GM13977 (cell line): ENCODE measurements around the gene ZNF525.
"Not testable (repeated sequence)": the region's sequence is repeated elsewhere in the genome, so short reads cannot be mapped to it uniquely, and the experiment has no call there.

Experiments
- DNase-seq: peaks from one replicate; pipeline ENCODE4 v3.0.0; 2012; ENCODE audit warnings: low spot score
- CTCF ChIP-seq: IDR thresholded peaks from 2 replicates; pipeline ENCODE4 v1.5.1; 2012; ENCODE audit warnings: mild to moderate bottlenecking, control low read depth; ENCODE audit not compliant: insufficient read depth; ENCODE audit errors: extremely low read depth, missing control alignments
- in situ Hi-C: fragments of 300-500 bp; cut with MboI; formaldehyde crosslinking; loops from one replicate; pipeline ENCODE4 v1.12.0; 2022; ENCODE audit warnings: low sequenced_read_pairs, low pct_unique_long_range_greater_than_20kb, mixed read lengths, inconsistent platforms; ENCODE audit not compliant: unreplicated experiment

ZNF525 gene

GRCh38 chr19:53396525-53396868 is 31.0 kb downstream of the ZNF525 start:
- in situ Hi-C loops = no loop called here
- TF ChIP-seq CTCF = no peak
- no peak for DNase-seq

- DNase-seq, in situ Hi-C loops: not testable (repeated sequence)
These were observed 32.4 kb downstream of the ZNF525 start for GRCh38 chr19:53397918-53398317.

GRCh38 chr19:53409505-53410204 is 44.1 kb downstream of the ZNF525 start:
- in situ Hi-C loops = no loop called here
- DNase-seq = no peak
- TF ChIP-seq CTCF = no peak

- in situ Hi-C loops, DNase-seq: not testable (repeated sequence)
These were observed 55.2 kb downstream of the ZNF525 start for GRCh38 chr19:53420520-53421315.

GRCh38 chr19:53422551-53422950 is 57.0 kb downstream of the ZNF525 start:
- no peak for TF ChIP-seq CTCF
- in situ Hi-C loops = no loop called here
- DNase-seq = no peak

GRCh38 chr19:53423074-53423473 is 57.6 kb downstream of the ZNF525 start:
- in situ Hi-C loops, DNase-seq: not testable (repeated sequence)

GRCh38 chr19:53423680-53424079 is 58.2 kb downstream of the ZNF525 start:
- in situ Hi-C loops, DNase-seq: not testable (repeated sequence)

- peak; percentile 73 for TF ChIP-seq CTCF
- in situ Hi-C loops = no loop called here
- DNase-seq = peak; percentile 33
These were observed 59.6 kb downstream of the ZNF525 start for GRCh38 chr19:53424968-53425597.
